Activated CD4-positive, alpha-beta T cell treated with anti-CD3 and anti-CD28 coated beads, Interleukin-10, Interleukin-2, amounts not matched to agents 100 ng/mL and 50 ng/mL, durations not matched to agents 16 hours and 8 hours (primary cell): Measurements from ENCODE around the gene UQCR10.

Experiments used
- DNase-seq: peaks from one replicate; pipeline ENCODE4 v3.0.0-alpha.2; 2020

The UQCR10 gene

DNA sequence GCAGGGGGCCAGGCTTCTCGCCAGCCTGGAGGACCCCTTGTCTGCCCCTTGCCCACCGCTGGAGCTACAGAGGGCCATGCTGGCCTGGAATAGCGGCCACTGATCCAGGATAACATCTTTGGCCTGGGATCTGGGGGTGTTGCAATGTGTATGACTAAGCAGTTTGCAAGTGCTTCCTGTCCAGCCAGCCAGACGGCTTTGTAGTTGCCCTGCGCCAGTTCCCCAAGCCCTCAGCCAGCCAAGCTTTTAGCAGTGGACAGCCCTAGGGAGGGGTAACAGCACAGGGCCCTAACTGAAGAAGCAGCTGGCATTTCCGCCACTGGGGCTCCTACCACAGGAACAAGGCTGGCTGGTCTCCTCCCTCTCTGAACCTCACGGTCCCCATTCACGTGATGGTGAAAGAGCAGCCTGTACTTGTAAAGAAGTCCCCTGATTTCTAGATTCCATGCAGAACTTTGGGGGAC lies 32.1 kb downstream of the UQCR10 start:
- no peak for DNase-seq

DNA sequence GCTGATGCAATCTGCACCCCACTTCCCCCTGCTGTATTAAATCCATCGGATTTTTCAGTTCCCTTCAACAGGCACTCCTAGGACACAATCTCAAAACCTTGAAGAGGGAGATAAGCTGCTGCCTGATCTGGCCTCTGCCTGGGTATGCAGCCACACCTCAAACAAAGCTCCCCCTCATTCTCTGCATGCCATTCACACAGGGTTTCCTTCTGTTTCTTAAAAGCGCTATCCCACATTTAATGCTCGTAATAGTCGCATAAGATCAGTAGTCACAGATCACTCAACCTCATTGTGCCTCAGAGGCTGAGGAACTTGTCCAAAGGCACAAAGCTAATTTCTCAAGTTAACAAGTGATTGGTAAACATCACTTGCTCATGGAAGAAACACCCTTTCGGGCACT lies 34.0 kb downstream of the UQCR10 start:
- no peak for DNase-seq

DNA sequence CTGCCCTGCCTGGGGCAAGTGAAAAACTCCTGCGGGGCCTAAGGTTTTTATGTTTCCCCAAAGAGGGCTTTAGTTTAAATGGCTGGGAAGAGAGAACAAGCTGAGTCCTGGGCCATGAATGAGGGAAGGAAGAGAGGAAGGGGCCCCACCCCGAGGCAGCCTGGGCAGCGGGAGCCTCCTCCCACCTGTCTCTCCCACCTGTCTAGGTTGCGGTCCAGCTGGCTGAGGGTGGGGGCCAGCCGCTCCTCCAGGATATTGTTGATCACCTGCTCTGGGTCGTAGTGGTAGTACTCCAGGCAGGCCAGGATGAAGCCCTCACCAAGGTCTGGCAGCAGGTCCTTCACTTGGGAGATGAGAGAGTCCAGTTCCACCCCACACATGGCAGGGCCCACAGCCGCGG lies 34.6 kb downstream of the UQCR10 start:
- no peak for DNase-seq

DNA sequence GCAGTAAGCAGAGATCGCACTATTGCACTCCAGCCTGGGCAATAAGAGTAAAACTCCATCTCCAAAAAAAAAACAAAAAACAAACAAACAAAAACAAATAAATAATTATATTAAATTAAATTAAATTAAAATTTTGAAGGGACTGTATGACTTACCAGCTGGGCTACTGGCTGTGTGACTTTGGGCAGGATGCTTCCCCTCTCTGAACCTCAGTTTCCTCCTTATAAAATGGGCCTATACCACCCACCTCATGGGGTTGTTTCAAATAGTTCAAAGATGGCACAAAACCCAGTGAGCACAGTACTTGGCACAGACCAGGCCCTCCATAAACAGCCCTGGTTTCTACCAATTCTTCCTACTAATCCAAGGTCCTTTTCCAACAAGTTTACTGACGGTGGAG lies 36.0 kb downstream of the UQCR10 start:
- no peak for DNase-seq

DNA sequence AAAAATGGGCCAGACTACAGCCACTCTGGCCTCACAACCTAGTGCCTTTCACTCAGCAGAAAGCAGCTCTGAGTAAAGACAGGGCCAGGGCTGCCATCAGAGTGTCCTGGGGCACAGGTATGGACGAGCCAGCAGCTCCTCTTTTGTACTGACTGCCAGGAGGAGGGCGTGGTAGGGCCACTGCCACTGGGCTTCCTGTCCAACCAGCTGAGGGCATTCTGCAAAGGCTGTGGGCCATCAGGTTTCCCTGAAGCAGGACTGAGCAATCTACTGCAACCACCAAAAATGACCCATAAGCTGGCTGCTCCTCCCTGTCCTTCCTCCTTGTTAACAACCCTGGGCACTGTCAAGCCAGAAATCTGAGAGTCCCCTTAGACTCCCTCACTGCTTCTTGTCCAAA lies 37.8 kb downstream of the UQCR10 start:
- DNase-seq, result no peak

DNA sequence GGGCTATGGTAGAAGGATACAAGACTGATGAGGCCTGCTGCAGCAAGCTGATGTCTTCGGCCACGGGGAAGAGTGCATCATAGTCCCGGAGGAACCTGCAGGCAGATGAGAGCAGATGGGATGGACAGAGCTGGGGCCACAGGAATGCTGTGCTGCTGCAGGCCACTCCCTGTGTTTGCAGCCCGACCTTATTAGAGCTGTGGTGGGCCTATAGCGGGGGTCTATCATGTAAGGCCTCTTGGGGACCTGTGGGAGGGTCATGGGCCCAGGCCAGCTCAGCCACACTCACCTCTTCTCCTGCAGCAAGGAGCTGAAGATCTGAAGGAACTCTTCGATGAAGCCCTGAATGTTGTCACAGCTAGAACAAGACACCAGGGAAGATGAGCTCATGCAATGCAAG lies 39.0 kb downstream of the UQCR10 start:
- DNase-seq, result no peak

DNA sequence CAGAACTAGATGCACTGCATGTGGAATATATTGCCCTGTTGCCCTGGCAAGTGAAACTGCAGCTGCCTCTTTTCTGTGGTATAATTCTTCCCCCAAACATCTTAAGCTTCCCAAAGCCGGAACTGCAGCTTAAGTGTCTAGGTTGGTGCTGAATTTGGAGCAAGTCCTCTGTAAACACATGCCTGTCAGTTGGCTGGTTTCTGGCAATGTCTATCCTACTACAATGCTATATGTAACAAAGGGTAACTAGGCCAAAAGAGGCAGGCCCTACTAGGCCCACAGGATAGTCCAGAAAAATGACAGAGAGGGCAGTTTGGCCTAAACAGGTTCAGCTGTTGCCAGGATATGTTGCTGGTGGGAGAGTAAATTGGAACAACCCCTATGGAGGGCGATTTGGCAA lies 43.0 kb downstream of the UQCR10 start:
- DNase-seq, result no peak

DNA sequence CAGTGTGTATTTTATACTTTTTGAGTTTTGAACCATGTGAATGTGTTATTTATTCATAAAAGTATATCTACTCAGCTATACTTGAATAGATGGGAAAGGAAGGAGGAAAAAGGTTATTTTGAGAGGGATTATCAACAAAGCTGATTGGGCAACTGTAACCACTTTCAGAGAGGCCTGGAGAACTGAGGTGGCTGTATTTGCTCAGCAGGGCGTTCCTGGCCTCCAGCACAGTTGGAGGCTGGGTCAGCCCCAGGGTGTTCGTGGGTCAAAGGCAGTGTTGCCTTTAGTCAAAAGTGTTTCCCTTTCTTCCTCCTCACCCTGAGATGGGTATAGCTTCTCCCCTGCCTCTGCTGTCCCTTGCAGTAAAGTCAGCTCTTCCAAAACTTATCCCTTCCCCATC lies 44.2 kb downstream of the UQCR10 start:
- no peak for DNase-seq

DNA sequence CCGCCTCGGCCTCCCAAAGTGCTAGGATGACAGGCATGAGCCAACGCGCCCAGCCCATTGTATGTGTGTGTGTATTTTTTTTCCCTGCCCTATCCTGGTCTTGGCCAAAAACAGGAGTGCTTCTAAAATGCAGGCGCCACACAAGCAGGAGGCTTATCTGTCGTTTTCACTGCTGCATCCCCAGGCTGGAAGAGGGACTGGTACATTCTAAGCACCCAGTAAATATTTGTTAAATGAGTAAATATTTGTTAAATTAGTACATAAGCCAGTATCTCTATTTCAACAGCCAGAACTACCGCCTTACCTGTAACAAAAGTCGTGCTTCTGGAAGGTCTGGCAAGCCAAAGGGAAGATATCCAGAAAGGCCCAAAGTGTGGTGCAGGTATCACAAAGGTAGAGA lies 46.0 kb downstream of the UQCR10 start:
- DNase-seq, result no peak

DNA sequence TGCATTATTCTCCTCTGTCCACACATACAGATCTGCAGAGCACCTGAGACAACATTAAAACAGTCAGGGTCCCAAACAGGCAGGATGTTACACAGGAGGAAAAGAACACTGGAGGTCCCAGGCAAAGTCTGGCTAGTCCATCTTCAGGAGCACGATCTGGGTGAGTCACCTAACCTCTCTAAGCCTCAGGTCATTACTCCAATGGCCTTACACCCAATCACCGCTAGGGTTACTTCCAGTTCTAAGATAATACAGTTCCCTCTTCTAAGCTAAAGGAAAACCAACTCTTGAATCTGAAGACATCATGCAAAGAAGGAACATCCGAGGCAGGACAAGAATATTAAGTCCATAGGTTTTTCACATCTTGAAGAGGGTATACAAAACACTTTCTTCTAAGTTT lies 46.4 kb downstream of the UQCR10 start:
- DNase-seq, result no peak

DNA sequence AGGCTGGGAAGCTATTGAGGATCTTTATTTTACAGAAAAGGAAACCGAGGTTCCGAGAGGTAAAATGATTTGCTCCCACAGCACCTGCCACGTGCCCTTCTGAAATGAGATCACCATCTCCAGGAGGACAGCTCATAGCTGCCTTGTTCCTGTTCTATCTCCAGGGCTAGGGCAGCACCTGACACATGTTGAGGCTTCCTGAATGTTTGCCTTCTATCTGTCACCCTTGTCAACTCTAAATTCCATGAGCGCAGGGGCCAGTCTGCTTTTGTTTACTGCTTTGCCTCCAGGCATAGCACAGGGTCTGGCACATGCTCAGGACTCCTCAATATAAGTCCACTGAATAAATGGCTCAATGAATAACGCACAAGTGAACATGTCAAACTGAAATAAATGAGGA lies 46.8 kb downstream of the UQCR10 start:
- DNase-seq, result no peak

DNA sequence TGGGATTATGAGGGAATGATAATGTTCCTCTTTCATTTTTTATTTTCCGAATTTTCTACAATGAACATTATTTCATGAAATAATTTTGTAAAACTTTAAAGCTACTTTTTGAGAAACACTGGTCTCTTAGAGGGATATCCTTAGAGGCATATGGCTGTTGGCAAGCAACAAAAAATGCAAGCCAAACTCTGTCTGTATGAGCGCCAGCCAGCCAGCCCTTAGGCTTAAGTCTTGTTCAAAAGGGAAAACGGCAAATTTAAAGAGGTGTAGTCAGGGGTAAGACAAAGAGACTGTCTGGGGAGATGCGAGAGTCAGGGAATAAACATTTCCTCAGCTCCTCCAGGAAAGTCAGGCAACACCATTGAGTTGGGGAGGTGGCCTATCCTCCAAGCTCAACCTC lies 48.4 kb downstream of the UQCR10 start:
- no peak for DNase-seq

DNA sequence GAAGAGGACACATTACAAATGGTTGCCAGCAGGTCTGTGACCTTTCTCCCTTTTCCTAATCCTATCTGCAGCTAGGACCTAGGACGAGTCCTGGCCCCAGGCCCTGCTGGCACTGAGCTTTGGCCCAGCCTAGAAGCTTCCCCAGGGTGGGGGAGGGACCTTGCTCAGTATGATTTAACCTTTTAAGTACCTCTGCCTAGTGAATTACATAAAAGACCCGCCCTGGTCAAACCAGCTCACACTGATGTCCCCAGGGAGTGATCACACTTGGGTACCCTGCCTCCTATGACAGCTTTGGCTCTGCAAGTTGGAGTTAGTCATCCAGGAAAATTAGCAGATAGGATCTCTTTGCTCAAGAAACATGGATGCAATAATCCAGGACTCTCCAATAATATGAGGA lies 49.0 kb downstream of the UQCR10 start:
- no peak for DNase-seq

DNA sequence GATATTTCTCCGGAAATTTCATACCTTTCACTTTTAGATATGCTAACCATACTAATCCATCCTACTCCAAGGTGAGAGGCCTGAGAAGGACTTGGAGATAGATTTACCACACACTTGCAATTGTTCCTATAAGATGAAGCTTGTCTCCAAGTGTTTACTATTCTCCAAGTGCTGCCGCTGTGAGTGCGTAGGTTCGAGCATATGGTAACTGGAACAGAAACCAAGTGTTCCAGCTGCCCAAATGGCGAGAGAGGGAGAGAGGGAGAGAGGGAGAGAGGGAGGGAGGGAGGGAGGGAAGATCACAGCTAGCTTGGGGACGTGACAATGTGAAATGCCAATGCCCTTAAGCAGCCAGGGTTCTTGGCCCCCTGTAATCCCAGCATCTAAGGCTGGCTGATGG lies 49.4 kb downstream of the UQCR10 start:
- DNase-seq, result no peak

DNA sequence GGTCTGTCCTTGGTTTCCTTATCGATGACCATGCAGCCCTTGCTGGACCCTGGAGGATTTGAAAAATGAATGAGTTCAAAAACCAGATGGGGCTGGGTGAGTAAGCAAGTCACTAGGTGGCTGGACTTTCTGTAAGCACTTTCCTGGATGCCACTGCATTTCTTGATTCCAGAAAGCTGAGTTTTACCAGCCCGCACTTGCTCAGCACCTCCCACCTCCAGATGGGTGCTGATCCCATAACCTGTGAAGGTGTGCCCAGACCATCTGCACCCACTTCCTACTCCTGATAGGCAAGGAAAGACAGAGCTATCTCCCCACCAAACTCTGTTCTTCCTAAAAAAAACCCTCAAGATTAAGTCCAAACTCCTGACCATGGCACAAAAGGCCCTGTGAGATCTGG lies 49.8 kb downstream of the UQCR10 start:
- no peak for DNase-seq

DNA sequence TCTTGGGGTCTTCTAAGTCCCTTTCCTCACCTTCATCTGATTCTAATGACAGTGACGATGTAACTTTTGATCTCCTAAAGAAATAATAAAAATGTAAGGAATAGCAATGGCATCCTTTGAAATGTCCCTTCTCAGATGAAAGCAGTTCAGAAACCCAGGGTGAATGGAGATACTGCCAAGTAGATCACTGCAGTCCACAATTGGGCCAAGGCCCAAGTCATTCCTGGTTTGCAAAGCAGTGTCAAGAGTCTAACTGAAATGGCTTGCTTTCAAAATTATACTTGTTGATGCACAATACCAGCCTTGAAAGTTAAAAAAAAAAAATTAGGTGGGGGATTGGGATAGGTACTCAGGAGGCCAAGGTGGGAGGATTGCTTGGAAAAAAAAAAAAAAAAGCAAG lies 50.6 kb downstream of the UQCR10 start:
- no peak for DNase-seq

DNA sequence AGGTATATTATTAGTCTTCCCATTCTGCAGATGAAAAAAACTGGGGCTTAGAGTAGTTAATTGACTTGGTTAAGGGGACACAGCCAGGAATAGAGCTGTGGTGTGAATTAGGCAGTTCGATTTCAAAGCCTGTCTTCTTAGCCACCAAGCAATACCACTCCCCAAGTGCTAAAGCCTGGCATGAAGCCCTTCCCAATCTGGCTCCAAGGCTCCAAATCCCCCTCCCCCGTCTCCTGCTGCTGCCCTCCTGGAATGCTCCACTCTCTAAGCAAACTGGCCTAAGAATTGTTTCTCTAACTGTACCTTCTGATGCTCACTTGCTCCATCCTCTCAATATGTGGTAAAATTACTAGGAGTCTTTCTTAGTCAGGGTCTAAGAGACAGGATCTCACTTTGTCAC lies 52.3 kb downstream of the UQCR10 start:
- DNase-seq, result no peak
